WTC11 (cell line): Measurements from ENCODE around the gene FAM240B. TPM values are rescaled to one million over a fixed set of nuclear protein-coding genes. Genes with fewer than 3 reads are reported as not detected.

ENCODE experiments used
- ATAC-seq: fragments of 200-7000 bp; cut with Tn5 transposase; 2 replicates; pipeline ENCODE4 v1.10.0; 2021; ENCODE audit warnings: mild to moderate bottlenecking, moderate library complexity
- CTCF ChIA-PET: fragments of 300-600 bp; sonication (Branson Sonifier 250); formaldehyde crosslinking; loops from one replicate; lab custom pipeline; 2021; ENCODE audit warnings: antibody characterized with exemption; lab: Charles Lee
- POLR2A ChIA-PET: fragments of 350-600 bp; sonication (Branson Sonifier 250); formaldehyde crosslinking; loops from one replicate; lab custom pipeline; 2021; ENCODE audit warnings: antibody characterized with exemption; lab: Charles Lee
- DNase-seq: peaks from one replicate; pipeline ENCODE4 v3.0.0; 2021; ENCODE audit warnings: low spot score
- H3K27ac Mint-ChIP-seq: 2 replicates; pipeline ENCODE4 v1.8.0; 2021; ENCODE audit warnings: mixed read lengths
- H3K27me3 Mint-ChIP-seq: 2 replicates; pipeline ENCODE4 v1.8.0; 2021; ENCODE audit warnings: low read depth, mild to moderate bottlenecking, moderate library complexity, mixed read lengths
- H3K36me3 Mint-ChIP-seq: 2 replicates; pipeline ENCODE4 v1.8.0; 2021; ENCODE audit warnings: mixed read lengths
- H3K4me1 Mint-ChIP-seq: 2 replicates; pipeline ENCODE4 v1.8.0; 2022; ENCODE audit warnings: mixed read lengths
- H3K4me3 Mint-ChIP-seq: 2 replicates; pipeline ENCODE4 v1.8.0; 2021; ENCODE audit warnings: mild to moderate bottlenecking, moderate library complexity, mixed read lengths
- H3K9me3 Mint-ChIP-seq: 2 replicates; pipeline ENCODE4 v1.8.0; 2021; ENCODE audit warnings: mixed read lengths
- CBFB ChIP-seq: sonication (generic); formaldehyde crosslinking; IDR thresholded peaks from 2 replicates; pipeline ENCODE4 v1.8.1; 2022; ENCODE audit warnings: mild to moderate bottlenecking, low read depth, missing genetic modification reagents
- CREB1 ChIP-seq: sonication (generic); formaldehyde crosslinking; IDR thresholded peaks from 2 replicates; pipeline ENCODE4 v1.8.0; 2023; ENCODE audit warnings: mild to moderate bottlenecking, missing genetic modification reagents
- ESRRA ChIP-seq: sonication (generic); formaldehyde crosslinking; IDR thresholded peaks from 2 replicates; pipeline ENCODE4 v1.8.1; 2022; ENCODE audit warnings: mild to moderate bottlenecking, missing genetic modification reagents, borderline replicate concordance
- ETV6 ChIP-seq: sonication (generic); formaldehyde crosslinking; IDR thresholded peaks from 2 replicates; pipeline ENCODE4 v1.8.1; 2022; ENCODE audit warnings: mild to moderate bottlenecking, missing genetic modification reagents
- FOXK1 ChIP-seq: sonication (generic); formaldehyde crosslinking; IDR thresholded peaks from 2 replicates; pipeline ENCODE4 v1.8.0; 2022; ENCODE audit warnings: mild to moderate bottlenecking, moderate library complexity, missing genetic modification reagents
- FOXP1 ChIP-seq: sonication (generic); formaldehyde crosslinking; IDR thresholded peaks from 2 replicates; pipeline ENCODE4 v1.8.0; 2022; ENCODE audit warnings: missing genetic modification reagents, mild to moderate bottlenecking, moderate library complexity, borderline replicate concordance
- JAZF1 ChIP-seq: fragments of 250-450 bp; sonication (Bioruptor Pico); IDR thresholded peaks from 2 replicates; pipeline ENCODE4 v1.9.0; 2021; ENCODE audit warnings: moderate library complexity, mild to moderate bottlenecking, inconsistent platforms
- MXD4 ChIP-seq: fragments of 250-450 bp; sonication (Bioruptor Pico); IDR thresholded peaks from 2 replicates; pipeline ENCODE4 v1.8.0; 2021; ENCODE audit warnings: mild to moderate bottlenecking, moderate library complexity, borderline replicate concordance
- MYBL2 ChIP-seq: sonication (generic); formaldehyde crosslinking; IDR thresholded peaks from 2 replicates; pipeline ENCODE4 v1.8.1; 2023; ENCODE audit warnings: mild to moderate bottlenecking, moderate library complexity, missing genetic modification reagents
- PRRX2 ChIP-seq: fragments of 250-450 bp; sonication (Bioruptor Pico); IDR thresholded peaks from 2 replicates; pipeline ENCODE4 v1.8.0; 2021; ENCODE audit warnings: mild to moderate bottlenecking
- SMAD3 ChIP-seq: sonication (generic); formaldehyde crosslinking; IDR thresholded peaks from 2 replicates; pipeline ENCODE4 v1.8.0; 2022; ENCODE audit warnings: missing genetic modification reagents, mild to moderate bottlenecking, borderline replicate concordance
- SOX15 ChIP-seq: fragments of 250-450 bp; sonication (Bioruptor Pico); IDR thresholded peaks from 2 replicates; pipeline ENCODE4 v1.9.0; 2021; ENCODE audit warnings: mild to moderate bottlenecking
- TEAD4 ChIP-seq: sonication (generic); formaldehyde crosslinking; IDR thresholded peaks from 2 replicates; pipeline ENCODE4 v1.8.0; 2022; ENCODE audit warnings: mild to moderate bottlenecking, missing genetic modification reagents
- ZNF138 ChIP-seq: sonication (generic); formaldehyde crosslinking; conservative IDR thresholded peaks from 2 replicates; pipeline ENCODE4 v1.8.1; 2022; ENCODE audit warnings: mild to moderate bottlenecking, moderate library complexity, missing genetic modification reagents
- ZNF423 ChIP-seq: fragments of 250-450 bp; sonication (Bioruptor Pico); IDR thresholded peaks from 2 replicates; pipeline ENCODE4 v2.1.2; 2022; ENCODE audit warnings: mild to moderate bottlenecking, moderate library complexity
- total RNA-seq: library from RNA; stranded (reverse); gene quantifications from 3 replicates; pipeline ENCODE4 v1.2.3, GENCODE V29; 2021
- TF ChIP-seq, protein P1 (sequence below): sonication (generic); formaldehyde crosslinking; IDR thresholded peaks from 2 replicates; pipeline ENCODE4 v1.8.1; 2023; ENCODE audit warnings: mild to moderate bottlenecking, missing genetic modification reagents
- TF ChIP-seq, protein P2 (sequence below): sonication (generic); formaldehyde crosslinking; IDR thresholded peaks from 2 replicates; pipeline ENCODE4 v1.8.0; 2023; ENCODE audit warnings: mild to moderate bottlenecking, missing genetic modification reagents
- TF ChIP-seq, protein P3 (sequence below): fragments of 250-450 bp; sonication (Bioruptor Pico); IDR thresholded peaks from 2 replicates; pipeline ENCODE4 v1.9.0; 2021; ENCODE audit warnings: mild to moderate bottlenecking
- TF ChIP-seq, protein P4 (sequence below): sonication (generic); formaldehyde crosslinking; IDR thresholded peaks from 2 replicates; pipeline ENCODE4 v1.8.0; 2023; ENCODE audit warnings: missing genetic modification reagents
- TF ChIP-seq, protein P5 (sequence below): sonication (generic); formaldehyde crosslinking; IDR thresholded peaks from 2 replicates; pipeline ENCODE4 v1.8.1; 2023; ENCODE audit warnings: mild to moderate bottlenecking, missing genetic modification reagents, borderline replicate concordance
- TF ChIP-seq, protein P6 (sequence below): sonication (generic); formaldehyde crosslinking; IDR thresholded peaks from 2 replicates; pipeline ENCODE4 v1.8.0; 2023; ENCODE audit warnings: missing genetic modification reagents, mild to moderate bottlenecking, borderline replicate concordance
- TF ChIP-seq, protein P7 (sequence below): sonication (generic); formaldehyde crosslinking; IDR thresholded peaks from 2 replicates; pipeline ENCODE4 v1.8.1; 2022; ENCODE audit warnings: missing genetic modification reagents, borderline replicate concordance

Gene FAM240B
- total RNA-seq, 1 experiment from 2014 or later, result not detected

DNA sequence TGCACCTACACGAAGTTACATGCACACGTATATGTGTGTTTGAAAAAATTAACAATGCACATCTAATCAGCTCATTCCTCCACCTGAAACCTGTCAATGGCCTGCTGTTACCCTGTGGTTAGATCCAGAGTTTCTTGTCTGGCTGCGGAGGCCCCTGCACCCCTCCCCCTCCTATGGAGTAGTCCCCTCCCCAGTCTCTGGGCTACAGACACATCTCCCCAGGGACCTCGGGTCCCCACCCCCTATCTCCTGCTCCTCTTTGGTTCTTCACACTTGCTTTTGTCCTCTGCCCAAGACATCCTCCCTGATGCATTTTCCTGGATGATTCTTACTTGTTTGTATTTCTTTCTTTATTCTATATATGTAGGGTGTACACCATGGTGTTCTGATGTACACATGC, 27.2 kb downstream of the FAM240B start (continued):
- TF ChIP-seq ZNF138 (CRISPR knock-in tag), result no peak
- no peak for TF ChIP-seq CBFB (CRISPR knock-in tag)
- no peak for TF ChIP-seq MXD4 (CRISPR knock-in tag)
- no peak for TF ChIP-seq SMAD3 (CRISPR knock-in tag)
- TF ChIP-seq, protein P1, sequence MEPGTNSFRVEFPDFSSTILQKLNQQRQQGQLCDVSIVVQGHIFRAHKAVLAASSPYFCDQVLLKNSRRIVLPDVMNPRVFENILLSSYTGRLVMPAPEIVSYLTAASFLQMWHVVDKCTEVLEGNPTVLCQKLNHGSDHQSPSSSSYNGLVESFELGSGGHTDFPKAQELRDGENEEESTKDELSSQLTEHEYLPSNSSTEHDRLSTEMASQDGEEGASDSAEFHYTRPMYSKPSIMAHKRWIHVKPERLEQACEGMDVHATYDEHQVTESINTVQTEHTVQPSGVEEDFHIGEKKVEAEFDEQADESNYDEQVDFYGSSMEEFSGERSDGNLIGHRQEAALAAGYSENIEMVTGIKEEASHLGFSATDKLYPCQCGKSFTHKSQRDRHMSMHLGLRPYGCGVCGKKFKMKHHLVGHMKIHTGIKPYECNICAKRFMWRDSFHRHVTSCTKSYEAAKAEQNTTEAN (CRISPR knock-in tag), result no peak
- TF ChIP-seq ZNF423, result no peak
- no peak for TF ChIP-seq ESRRA (CRISPR knock-in tag)
- TF ChIP-seq, protein P2, sequence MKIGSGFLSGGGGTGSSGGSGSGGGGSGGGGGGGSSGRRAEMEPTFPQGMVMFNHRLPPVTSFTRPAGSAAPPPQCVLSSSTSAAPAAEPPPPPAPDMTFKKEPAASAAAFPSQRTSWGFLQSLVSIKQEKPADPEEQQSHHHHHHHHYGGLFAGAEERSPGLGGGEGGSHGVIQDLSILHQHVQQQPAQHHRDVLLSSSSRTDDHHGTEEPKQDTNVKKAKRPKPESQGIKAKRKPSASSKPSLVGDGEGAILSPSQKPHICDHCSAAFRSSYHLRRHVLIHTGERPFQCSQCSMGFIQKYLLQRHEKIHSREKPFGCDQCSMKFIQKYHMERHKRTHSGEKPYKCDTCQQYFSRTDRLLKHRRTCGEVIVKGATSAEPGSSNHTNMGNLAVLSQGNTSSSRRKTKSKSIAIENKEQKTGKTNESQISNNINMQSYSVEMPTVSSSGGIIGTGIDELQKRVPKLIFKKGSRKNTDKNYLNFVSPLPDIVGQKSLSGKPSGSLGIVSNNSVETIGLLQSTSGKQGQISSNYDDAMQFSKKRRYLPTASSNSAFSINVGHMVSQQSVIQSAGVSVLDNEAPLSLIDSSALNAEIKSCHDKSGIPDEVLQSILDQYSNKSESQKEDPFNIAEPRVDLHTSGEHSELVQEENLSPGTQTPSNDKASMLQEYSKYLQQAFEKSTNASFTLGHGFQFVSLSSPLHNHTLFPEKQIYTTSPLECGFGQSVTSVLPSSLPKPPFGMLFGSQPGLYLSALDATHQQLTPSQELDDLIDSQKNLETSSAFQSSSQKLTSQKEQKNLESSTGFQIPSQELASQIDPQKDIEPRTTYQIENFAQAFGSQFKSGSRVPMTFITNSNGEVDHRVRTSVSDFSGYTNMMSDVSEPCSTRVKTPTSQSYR (CRISPR knock-in tag), result no peak
- TF ChIP-seq SOX15 (CRISPR knock-in tag), result no peak

DNA sequence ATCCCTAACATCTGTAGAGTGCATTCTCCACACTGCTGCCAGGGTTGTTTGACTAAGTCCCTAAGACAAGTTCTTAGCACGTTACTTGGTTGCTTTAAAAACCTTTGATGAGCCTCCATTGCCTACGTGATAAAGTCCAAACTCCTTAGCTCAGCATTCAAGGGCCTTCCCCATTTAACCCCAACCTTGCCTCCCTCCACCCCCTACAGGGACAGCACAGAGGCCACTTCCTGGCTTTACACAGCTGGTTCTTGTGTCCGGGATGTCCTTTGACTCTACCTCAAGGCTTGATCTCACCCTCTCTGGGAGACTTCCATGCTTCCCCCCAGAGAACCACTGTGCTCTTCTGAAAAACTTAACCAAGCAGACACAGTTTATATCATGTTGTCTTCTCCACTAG, 29.4 kb downstream of the FAM240B start:
- Mint-ChIP-seq H3K36me3 (no peaks in the 10 kb centered on the region), H3K27me3 (no peaks in the 10 kb centered on the region; the same call in 1 of the 2 replicates), H3K27ac (no peak overlapping the region), H3K4me1 (peaks cover 80% of the 10 kb centered on the region), H3K9me3 (no peaks in the 10 kb centered on the region), H3K4me3 (no peak overlapping the region)
- ATAC-seq (no peak; the same call in 1 of the 2 replicates), DNase-seq (no peak)
- POLR2A ChIA-PET, result no interaction called here
- CTCF ChIA-PET, result interaction anchor here (1.0 to 4.1 kb wide), 7 partner anchors 18 to 276 kb away, joined by 3 to 28 read pairs (median 4); partner anchors contain the start of gene FAM240B
- TF ChIP-seq, protein P3, sequence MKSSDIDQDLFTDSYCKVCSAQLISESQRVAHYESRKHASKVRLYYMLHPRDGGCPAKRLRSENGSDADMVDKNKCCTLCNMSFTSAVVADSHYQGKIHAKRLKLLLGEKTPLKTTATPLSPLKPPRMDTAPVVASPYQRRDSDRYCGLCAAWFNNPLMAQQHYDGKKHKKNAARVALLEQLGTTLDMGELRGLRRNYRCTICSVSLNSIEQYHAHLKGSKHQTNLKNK (CRISPR knock-in tag), result no peak
- TF ChIP-seq FOXP1 (CRISPR knock-in tag) (no peak), FOXK1 (no peak), SOX15 (CRISPR knock-in tag) (no peak), TEAD4 (no peak), MYBL2 (CRISPR knock-in tag) (no peak), JAZF1 (CRISPR knock-in tag) (no peak), ETV6 (no peak), PRRX2 (no peak), MXD4 (CRISPR knock-in tag) (no peak), CREB1 (CRISPR knock-in tag) (no peak)
- TF ChIP-seq, protein P4, sequence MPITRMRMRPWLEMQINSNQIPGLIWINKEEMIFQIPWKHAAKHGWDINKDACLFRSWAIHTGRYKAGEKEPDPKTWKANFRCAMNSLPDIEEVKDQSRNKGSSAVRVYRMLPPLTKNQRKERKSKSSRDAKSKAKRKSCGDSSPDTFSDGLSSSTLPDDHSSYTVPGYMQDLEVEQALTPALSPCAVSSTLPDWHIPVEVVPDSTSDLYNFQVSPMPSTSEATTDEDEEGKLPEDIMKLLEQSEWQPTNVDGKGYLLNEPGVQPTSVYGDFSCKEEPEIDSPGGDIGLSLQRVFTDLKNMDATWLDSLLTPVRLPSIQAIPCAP (CRISPR knock-in tag), result no peak
- TF ChIP-seq, protein P5, sequence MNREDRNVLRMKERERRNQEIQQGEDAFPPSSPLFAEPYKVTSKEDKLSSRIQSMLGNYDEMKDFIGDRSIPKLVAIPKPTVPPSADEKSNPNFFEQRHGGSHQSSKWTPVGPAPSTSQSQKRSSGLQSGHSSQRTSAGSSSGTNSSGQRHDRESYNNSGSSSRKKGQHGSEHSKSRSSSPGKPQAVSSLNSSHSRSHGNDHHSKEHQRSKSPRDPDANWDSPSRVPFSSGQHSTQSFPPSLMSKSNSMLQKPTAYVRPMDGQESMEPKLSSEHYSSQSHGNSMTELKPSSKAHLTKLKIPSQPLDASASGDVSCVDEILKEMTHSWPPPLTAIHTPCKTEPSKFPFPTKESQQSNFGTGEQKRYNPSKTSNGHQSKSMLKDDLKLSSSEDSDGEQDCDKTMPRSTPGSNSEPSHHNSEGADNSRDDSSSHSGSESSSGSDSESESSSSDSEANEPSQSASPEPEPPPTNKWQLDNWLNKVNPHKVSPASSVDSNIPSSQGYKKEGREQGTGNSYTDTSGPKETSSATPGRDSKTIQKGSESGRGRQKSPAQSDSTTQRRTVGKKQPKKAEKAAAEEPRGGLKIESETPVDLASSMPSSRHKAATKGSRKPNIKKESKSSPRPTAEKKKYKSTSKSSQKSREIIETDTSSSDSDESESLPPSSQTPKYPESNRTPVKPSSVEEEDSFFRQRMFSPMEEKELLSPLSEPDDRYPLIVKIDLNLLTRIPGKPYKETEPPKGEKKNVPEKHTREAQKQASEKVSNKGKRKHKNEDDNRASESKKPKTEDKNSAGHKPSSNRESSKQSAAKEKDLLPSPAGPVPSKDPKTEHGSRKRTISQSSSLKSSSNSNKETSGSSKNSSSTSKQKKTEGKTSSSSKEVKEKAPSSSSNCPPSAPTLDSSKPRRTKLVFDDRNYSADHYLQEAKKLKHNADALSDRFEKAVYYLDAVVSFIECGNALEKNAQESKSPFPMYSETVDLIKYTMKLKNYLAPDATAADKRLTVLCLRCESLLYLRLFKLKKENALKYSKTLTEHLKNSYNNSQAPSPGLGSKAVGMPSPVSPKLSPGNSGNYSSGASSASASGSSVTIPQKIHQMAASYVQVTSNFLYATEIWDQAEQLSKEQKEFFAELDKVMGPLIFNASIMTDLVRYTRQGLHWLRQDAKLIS, result no peak
- TF ChIP-seq, protein P6, sequence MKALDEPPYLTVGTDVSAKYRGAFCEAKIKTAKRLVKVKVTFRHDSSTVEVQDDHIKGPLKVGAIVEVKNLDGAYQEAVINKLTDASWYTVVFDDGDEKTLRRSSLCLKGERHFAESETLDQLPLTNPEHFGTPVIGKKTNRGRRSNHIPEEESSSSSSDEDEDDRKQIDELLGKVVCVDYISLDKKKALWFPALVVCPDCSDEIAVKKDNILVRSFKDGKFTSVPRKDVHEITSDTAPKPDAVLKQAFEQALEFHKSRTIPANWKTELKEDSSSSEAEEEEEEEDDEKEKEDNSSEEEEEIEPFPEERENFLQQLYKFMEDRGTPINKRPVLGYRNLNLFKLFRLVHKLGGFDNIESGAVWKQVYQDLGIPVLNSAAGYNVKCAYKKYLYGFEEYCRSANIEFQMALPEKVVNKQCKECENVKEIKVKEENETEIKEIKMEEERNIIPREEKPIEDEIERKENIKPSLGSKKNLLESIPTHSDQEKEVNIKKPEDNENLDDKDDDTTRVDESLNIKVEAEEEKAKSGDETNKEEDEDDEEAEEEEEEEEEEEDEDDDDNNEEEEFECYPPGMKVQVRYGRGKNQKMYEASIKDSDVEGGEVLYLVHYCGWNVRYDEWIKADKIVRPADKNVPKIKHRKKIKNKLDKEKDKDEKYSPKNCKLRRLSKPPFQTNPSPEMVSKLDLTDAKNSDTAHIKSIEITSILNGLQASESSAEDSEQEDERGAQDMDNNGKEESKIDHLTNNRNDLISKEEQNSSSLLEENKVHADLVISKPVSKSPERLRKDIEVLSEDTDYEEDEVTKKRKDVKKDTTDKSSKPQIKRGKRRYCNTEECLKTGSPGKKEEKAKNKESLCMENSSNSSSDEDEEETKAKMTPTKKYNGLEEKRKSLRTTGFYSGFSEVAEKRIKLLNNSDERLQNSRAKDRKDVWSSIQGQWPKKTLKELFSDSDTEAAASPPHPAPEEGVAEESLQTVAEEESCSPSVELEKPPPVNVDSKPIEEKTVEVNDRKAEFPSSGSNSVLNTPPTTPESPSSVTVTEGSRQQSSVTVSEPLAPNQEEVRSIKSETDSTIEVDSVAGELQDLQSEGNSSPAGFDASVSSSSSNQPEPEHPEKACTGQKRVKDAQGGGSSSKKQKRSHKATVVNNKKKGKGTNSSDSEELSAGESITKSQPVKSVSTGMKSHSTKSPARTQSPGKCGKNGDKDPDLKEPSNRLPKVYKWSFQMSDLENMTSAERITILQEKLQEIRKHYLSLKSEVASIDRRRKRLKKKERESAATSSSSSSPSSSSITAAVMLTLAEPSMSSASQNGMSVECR (CRISPR knock-in tag), result no peak
- TF ChIP-seq, protein P7, sequence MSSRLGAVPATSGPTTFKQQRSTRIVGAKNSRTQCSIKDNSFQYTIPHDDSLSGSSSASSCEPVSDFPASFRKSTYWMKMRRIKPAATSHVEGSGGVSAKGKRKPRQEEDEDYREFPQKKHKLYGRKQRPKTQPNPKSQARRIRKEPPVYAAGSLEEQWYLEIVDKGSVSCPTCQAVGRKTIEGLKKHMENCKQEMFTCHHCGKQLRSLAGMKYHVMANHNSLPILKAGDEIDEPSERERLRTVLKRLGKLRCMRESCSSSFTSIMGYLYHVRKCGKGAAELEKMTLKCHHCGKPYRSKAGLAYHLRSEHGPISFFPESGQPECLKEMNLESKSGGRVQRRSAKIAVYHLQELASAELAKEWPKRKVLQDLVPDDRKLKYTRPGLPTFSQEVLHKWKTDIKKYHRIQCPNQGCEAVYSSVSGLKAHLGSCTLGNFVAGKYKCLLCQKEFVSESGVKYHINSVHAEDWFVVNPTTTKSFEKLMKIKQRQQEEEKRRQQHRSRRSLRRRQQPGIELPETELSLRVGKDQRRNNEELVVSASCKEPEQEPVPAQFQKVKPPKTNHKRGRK (CRISPR knock-in tag), result no peak
